ENCODE measurements around the gene LRP6. TPM values are rescaled to one million over a fixed set of nuclear protein-coding genes. Genes with fewer than 3 reads are reported as not detected.
A peak's percentile ranks its signal among the peaks of the same experiment; 100 is the strongest.

LRP6 gene
- total RNA-seq, 1 experiment from 2014 or later, result 45.5 TPM

DNA sequence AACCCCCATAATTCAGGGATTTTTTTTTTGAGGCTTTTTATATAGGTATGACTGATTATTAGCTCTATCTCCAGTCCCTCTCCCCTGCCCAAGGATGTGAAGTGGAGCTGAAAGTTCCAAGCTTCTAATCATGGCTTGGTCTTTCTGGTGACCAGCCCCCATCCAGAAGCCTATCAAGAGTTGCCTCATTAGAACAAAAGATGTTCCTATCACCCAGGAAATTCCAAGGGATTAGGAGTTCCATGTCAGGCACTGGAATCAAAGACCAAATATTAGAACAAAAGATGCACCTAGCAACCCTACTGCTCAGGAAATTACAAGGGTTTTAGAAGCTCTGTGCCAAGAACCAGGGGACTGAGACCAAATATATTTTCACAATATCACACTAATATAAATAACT lies 29.9 kb downstream of the LRP6 start:
- Histone ChIP-seq H3K36me3 (ENCODE audit: low read depth) (no peaks in the 10 kb centered on the region), H3K27me3 (ENCODE audit: insufficient read depth, low read depth) (no peaks in the 10 kb centered on the region), H3K27ac (no peak overlapping the region), H3K9me3 (ENCODE audit: insufficient read depth, low read depth) (no peaks in the 10 kb centered on the region), H3K79me2 (ENCODE audit: low read depth) (peaks cover 91% of the 10 kb centered on the region), H3K4me1 (replicated peaks; ENCODE audit: insufficient read depth) (no peaks in the 10 kb centered on the region), H3F3A (ENCODE audit: insufficient read depth, low read depth) (no peaks in the 10 kb centered on the region), H3K4me2 (no peak overlapping the region), H3K9me2 (ENCODE audit: insufficient read depth) (no peaks in the 10 kb centered on the region), H4K20me1 (ENCODE audit: insufficient read depth) (peaks cover 13% of the 10 kb centered on the region), H3K4me3 (no peak overlapping the region), H2AFZ (no peak overlapping the region)
- intact Hi-C loops (cut with micrococcal nuclease; ENCODE audit: unreplicated experiment), result no loop called here
- TF ChIP-seq EZH2 (IDR thresholded peaks at IDR 0.05; ENCODE audit: low read depth), result no peak
- TF ChIP-seq, protein P1, sequence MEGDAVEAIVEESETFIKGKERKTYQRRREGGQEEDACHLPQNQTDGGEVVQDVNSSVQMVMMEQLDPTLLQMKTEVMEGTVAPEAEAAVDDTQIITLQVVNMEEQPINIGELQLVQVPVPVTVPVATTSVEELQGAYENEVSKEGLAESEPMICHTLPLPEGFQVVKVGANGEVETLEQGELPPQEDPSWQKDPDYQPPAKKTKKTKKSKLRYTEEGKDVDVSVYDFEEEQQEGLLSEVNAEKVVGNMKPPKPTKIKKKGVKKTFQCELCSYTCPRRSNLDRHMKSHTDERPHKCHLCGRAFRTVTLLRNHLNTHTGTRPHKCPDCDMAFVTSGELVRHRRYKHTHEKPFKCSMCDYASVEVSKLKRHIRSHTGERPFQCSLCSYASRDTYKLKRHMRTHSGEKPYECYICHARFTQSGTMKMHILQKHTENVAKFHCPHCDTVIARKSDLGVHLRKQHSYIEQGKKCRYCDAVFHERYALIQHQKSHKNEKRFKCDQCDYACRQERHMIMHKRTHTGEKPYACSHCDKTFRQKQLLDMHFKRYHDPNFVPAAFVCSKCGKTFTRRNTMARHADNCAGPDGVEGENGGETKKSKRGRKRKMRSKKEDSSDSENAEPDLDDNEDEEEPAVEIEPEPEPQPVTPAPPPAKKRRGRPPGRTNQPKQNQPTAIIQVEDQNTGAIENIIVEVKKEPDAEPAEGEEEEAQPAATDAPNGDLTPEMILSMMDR (conservative IDR thresholded peaks at IDR 0.05), result no peak
- BruUV-seq (replicated peaks), result no TSS peak
- ChIA-PET POLR2A (ENCODE audit: unreplicated experiment) (interaction anchor here (0.6 kb wide), 1 partner anchor 10 kb away, joined by 5 read pairs; no protein-coding TSS in a partner anchor), CTCF (no interaction called here)
- DNase-seq, result no peak

DNA sequence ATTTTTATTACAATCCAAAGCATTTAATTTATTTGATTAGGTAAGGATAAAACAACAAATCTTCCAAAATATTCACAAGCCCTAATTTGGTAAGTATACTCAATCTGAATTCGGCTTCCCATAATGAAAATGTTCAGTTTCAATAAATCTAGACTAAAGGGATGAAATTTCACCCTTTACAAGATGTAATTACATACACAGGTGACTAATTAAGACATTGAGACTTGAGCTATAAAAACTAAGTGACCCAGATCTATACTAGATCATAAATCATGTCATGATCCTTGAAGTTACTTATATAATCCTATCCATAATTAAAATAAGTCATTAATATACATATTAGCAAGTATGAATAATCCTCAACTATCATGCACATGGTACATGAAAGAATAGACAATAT lies 36.6 kb downstream of the LRP6 start:
- H3K9me3 ChIP-seq (ENCODE audit: insufficient read depth, low read depth), result no peaks in the 10 kb centered on the region
- H3K4me2 ChIP-seq, result no peak overlapping the region
- H4K20me1 ChIP-seq (ENCODE audit: insufficient read depth), result peaks cover 16% of the 10 kb centered on the region
- no peaks in the 10 kb centered on the region for H3K36me3 ChIP-seq (ENCODE audit: low read depth)
- no peak overlapping the region for H3K4me3 ChIP-seq
- no peak for TF ChIP-seq EZH2 (IDR thresholded peaks at IDR 0.05; ENCODE audit: low read depth)
- TF ChIP-seq, protein P1 (conservative IDR thresholded peaks at IDR 0.05), result no peak
- no peaks in the 10 kb centered on the region for H3K9me2 ChIP-seq (ENCODE audit: insufficient read depth)
- H3K4me1 ChIP-seq (replicated peaks; ENCODE audit: insufficient read depth), result no peaks in the 10 kb centered on the region; the same call in 1 of the 2 replicates
- ChIA-PET CTCF (interaction anchor here (0.6 kb wide), 1 partner anchor 101 kb away, joined by 8 read pairs; no protein-coding TSS in a partner anchor), POLR2A (ENCODE audit: unreplicated experiment) (interaction anchor here (0.6 to 0.7 kb wide), 3 partner anchors 28 to 548 kb away, joined by 6 to 10 read pairs (median 7); no protein-coding TSS in a partner anchor)
- H3K27me3 ChIP-seq (ENCODE audit: insufficient read depth, low read depth), result no peaks in the 10 kb centered on the region
- no peak overlapping the region for H3K27ac ChIP-seq
- DNase-seq, result no peak
- no TSS peak for BruUV-seq (replicated peaks)
- intact Hi-C loops (cut with micrococcal nuclease; ENCODE audit: unreplicated experiment), result no loop called here
- peaks cover 90% of the 10 kb centered on the region for H3K79me2 ChIP-seq (ENCODE audit: low read depth)
- H3F3A ChIP-seq (ENCODE audit: insufficient read depth, low read depth), result no peaks in the 10 kb centered on the region
- H2AFZ ChIP-seq, result no peak overlapping the region

- DNase-seq, result peak in 1 of 2 experiments; percentile 54
- ChIA-PET CTCF (interaction anchor here (0.6 kb wide), 1 partner anchor 100 kb away, joined by 8 read pairs; no protein-coding TSS in a partner anchor), POLR2A (ENCODE audit: unreplicated experiment) (interaction anchor here (0.6 to 0.7 kb wide), 2 partner anchors 29 to 91 kb away, joined by 6 to 7 read pairs; no protein-coding TSS in a partner anchor)
- H3K27ac ChIP-seq, result 0 out of 2 replicates have a peak overlapping the region, but pooled peaks have one; percentile 4
- peaks cover 90% of the 10 kb centered on the region for H3K79me2 ChIP-seq (ENCODE audit: low read depth)
- H3K9me3 ChIP-seq (ENCODE audit: insufficient read depth, low read depth), result no peaks in the 10 kb centered on the region
- H3K4me1 ChIP-seq (replicated peaks; ENCODE audit: insufficient read depth), result no peaks in the 10 kb centered on the region; the same call in 1 of the 2 replicates
- no peak overlapping the region for H3K4me2 ChIP-seq
- peaks cover 16% of the 10 kb centered on the region for H4K20me1 ChIP-seq (ENCODE audit: insufficient read depth)
- no peak overlapping the region for H2AFZ ChIP-seq
- TF ChIP-seq EZH2 (IDR thresholded peaks at IDR 0.05; ENCODE audit: low read depth), result no peak
- TF ChIP-seq, protein P1 (conservative IDR thresholded peaks at IDR 0.05), result no peak
- intact Hi-C loops (cut with micrococcal nuclease; ENCODE audit: unreplicated experiment), result no loop called here
- no peaks in the 10 kb centered on the region for H3F3A ChIP-seq (ENCODE audit: insufficient read depth, low read depth)
- H3K4me3 ChIP-seq, result no peak overlapping the region
- H3K9me2 ChIP-seq (ENCODE audit: insufficient read depth), result no peaks in the 10 kb centered on the region
- H3K36me3 ChIP-seq (ENCODE audit: low read depth), result no peaks in the 10 kb centered on the region
- H3K27me3 ChIP-seq (ENCODE audit: insufficient read depth, low read depth), result no peaks in the 10 kb centered on the region
- no TSS peak for BruUV-seq (replicated peaks)
These were observed 37.2 kb downstream of the LRP6 start for GRCh38 chr12:12229556-12230092.

Data from PC-9 (cell line).